Measurements from ENCODE around the gene ADM2.

The ADM2 gene

DNA sequence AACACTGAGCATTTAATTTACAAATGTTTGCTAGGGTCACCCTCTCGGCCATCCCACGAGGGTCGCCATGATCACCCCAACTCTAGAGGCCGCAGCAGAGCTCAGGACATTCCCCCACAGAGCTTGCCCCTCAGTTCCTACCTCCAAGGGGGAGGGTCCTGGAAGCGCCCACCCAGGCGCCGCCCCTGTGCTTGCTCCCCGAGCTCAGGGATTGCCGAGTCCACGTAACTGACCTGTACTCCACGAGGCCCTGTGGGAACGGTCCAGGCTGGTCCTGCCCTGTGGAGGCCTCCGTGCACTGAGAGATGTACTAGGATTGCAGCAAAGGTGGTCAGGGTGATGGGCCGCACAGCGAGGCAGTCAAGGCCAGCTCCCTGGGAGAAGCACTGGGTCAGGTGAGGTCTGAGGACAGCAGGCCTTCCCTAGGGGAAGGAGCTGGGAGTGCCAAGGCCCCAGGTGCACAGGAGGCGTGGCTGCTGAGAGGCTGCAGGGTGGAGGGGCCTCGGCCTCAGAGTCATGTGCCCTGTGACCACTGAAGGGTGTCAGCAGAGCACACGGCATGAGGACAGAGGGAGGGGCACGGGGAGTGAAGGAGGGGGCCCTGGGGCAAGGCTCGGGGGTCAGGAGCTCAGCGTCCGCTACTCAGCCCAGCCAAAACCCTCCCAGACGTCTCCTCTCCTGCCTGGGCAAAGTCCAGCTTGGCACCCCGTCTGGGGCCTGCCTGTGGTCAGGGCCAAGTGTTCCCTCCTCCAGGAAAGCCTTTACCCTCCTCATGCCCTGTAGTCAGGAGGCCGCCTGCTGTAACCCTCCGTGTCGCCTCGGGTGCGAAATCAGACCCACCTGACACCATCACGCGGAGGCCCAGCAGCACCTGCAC lies 2.9 kb downstream of the ADM2 start:
- in situ Hi-C loops (cut with MboI; ENCODE audit: low sequenced_read_pairs): no loop called here

DNA sequence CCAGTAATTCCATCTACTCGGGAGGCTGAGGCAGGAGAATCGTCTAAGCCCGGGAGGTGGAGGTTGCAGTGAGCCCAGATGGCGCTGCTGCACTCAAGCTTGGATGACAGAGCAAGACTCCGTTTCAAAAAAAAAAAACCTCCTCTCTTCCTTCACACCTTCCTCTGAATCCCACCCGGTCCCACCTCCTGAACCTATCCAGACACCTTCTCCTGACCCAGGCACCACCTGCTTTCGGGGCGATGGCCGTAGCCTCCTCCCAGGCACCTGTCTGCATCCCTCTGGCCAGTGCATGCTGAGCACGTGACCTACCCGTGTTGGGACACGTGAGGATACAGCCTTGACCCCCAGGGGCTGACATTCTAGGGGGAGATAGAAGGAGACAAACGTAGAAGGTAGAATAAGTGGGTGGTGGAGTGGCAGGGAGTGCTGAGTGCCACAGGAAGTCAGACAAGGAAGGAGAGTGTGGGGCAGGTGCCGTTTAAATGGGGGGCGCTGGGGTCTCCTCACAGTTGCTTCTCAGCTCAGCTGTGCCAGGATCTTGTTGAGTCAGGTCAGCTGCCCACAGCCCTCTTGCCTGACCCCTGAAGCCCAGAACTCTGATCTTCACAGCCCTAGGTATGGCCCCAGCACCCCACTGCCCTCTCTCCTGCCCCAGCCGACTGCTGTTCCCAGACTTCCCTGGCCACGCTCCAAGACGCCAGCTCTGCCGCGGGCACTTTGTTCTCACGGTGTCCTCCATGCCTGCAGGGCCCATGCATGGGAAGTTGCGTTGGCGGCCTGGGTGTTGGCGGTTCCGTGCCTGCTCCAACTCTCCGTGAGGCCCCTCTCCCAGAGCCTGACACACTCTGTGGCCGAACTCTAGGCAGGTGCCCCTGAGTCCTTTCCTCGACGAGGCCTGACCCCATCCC lies 4.1 kb downstream of the ADM2 start:
- in situ Hi-C loops (cut with MboI; ENCODE audit: low sequenced_read_pairs): no loop called here

DNA sequence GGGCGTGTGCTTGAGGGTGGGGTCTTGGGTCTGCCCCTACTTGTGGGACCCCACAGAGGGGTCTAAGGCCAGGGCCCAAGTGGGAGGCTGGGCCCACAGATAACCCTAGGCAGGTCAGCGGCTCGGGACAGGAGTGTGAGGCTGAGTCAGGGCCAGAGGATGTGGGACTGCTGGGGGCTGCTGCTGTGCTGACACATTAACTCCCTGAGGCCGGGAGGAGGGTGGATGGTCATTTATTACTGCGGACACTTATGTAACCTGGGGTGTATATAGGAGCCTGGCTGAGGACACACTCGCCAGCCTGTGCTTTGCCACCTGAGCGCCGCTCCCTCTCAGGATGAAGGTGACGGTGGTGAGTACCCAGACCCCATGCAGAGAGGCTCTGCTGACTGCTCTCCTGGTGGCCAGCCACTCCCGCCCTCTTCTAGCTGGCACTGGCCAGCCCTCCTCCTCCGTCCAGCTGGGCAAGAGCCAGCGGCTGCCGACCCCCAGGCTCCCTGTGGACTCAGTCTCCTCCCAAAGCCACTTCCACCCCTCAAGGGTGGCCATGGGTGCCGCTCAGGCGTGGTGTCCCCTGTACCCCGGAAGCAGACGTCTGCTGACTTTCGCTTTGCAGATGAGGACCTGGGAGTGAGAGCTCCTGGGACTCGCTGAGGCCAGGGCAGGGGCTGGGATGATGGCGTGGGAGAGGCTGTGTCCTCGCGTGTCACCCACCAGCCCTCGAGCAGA lies 5.4 kb downstream of the ADM2 start, which contains the start of gene MIOX:
Gene MIOX (plus strand): TSS at position 299 of the 729 bp plus-strand sequence. CDS start 39 bp downstream, at position 338.
- in situ Hi-C loops (cut with MboI; ENCODE audit: low sequenced_read_pairs): no loop called here

DNA sequence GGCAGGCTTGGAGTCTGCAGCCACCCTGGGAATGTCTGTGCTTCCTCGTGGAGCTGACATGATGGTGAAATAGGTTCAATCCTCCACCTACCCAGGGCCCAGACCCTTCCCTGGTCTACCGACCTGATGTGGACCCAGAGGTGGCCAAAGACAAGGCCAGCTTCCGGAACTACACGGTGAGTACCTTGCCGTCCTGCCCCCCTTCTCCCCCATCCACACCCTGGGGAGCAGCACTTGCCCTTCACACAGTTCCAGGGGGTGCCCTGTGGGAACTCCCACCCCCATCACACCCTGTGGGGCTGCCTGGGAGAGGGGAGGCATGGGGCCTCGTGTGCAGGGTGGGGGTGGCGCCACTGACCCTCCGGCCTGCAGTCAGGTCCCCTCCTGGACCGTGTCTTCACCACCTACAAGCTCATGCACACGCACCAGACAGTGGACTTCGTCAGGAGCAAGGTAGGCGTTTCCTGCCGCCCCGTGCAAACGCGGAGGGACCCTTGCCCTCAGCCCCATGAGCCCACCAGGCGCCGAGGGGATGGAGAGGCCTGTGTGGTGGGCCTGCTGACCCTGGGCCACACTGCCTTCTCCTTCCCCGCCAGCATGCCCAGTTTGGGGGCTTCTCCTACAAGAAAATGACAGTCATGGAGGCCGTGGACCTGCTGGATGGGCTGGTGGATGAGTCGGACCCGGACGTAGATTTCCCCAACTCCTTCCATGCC lies 6.1 kb downstream of the ADM2 start:
- in situ Hi-C loops (cut with MboI; ENCODE audit: low sequenced_read_pairs): no loop called here

DNA sequence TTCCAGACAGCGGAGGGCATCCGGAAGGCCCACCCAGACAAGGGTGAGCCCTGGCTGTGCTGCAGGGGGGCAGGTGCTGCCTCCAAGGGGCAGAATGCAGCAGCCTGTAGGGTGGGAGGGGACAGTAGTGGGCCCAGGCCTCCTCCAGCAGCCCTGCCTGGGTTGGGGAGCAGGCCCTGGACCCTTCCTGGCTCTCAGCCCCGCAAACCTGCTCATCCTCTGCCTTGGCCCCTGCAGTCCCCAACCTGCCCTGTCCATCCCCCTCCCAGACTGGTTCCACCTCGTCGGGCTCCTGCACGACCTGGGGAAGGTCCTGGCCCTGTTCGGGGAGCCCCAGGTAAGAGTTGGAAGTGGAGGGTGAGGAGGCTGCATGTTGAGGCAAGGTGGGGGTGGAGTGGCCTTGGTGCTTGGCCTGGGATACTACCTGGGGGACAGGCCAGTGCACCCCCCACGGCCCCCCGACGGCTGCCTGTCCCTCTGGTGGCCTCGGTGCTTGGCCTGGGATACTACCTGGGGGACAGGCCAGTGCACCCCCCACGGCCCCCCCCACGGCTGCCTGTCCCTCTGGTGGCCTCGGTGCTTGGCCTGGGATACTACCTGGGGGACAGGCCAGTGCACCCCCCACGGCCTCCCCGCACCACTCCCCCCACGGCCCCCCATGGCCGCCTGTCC lies 6.8 kb downstream of the ADM2 start:
- in situ Hi-C loops (cut with MboI; ENCODE audit: low sequenced_read_pairs): no loop called here

DNA sequence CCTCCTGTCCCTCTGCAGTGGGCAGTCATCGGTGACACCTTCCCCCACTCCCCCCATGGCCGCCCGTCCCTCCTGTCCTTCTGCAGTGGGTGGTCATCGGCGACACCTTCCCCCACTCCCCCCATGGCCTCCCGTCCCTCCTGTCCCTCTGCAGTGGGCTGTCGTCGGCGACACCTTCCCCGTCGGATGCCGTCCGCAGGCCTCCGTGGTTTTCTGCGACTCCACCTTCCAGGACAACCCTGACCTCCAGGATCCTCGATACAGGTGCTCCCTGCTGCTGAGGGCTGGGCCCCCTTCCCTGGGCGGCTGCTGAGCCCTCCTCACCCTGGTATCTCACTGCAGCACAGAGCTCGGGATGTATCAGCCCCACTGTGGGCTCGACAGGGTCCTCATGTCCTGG lies 7.5 kb downstream of the ADM2 start:
- in situ Hi-C loops (cut with MboI; ENCODE audit: low sequenced_read_pairs): no loop called here

DNA sequence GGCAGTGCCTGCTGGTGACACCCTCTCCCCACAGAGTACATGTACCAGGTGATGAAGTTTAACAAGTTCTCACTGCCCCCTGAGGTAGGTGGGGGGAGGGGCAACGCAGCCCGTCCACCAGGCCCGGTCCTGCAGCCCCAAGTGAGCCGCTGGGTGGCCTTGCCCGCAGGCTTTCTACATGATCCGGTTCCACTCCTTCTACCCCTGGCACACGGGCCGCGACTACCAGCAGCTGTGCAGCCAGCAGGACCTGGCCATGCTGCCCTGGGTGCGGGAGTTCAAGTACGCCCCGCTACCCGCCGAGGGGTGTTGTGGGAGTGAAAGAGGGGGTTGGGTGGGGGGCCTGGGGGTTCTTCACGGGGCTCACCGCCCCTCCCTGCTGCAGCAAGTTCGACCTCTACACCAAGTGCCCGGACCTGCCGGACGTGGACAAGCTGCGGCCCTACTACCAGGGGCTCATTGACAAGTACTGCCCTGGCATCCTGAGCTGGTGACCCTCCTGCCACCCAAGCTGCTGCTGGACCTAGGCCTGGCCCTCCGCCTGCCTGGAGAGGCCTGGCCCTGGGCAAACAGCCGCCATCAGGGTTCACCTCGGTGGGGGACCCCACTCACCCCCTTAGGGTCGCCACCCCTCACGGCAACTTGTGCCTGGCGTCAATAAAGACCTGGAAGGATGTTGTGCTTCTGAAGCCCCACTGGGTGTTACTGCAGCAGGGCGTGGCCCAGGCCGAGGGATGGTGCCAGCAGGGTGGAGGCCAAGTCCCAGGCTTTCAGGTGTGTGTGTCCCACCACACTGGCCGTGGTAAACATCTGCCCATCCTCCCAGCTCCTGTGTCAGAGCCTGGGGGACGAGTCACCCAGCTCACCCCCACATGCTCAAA lies 8.3 kb downstream of the ADM2 start:
- in situ Hi-C loops (cut with MboI; ENCODE audit: low sequenced_read_pairs): loop anchor here (10.0 kb wide), 1 partner anchor 235 kb away; the partner anchor contains the start of gene HDAC10

DNA sequence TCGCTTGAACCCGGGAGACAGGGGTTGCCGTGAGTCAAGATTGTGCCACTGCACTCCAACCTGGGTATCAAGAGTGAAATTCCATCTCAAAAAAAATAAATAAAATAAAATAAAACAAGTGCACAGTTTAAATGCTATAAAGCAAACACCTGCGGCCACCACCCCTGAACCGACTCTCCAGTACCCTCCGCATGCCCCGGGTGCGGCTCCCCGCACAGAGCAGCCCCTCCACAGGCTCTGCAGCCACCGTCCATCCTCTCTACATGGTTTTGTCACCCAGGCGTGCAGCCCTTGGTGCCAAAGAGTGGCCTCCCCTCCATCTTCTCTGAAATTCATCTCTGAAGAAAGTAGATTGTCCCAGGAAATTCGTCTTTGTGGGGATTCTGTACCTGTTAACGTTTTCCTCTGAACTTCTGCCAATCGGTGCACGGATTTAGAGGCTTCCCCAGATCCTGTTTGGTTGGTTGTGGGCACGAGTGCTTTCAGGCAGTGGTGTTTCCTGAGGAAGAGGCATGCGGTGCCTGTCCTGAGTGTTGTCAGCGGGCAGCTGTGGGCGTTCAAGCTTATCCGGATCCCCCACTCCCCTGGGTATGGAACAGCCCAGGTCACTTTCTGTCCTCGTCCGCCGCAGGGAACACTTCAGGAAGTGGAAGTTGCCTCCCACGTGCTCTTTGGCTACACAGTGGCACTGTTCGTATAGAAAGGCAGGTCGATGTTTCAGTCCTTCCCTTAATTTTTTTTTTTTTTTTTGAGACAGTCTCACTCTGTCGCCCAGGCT lies 9.4 kb downstream of the ADM2 start:
- in situ Hi-C loops (cut with MboI; ENCODE audit: low sequenced_read_pairs): loop anchor here (10.0 kb wide), 1 partner anchor 236 kb away; the partner anchor contains the start of gene HDAC10

DNA sequence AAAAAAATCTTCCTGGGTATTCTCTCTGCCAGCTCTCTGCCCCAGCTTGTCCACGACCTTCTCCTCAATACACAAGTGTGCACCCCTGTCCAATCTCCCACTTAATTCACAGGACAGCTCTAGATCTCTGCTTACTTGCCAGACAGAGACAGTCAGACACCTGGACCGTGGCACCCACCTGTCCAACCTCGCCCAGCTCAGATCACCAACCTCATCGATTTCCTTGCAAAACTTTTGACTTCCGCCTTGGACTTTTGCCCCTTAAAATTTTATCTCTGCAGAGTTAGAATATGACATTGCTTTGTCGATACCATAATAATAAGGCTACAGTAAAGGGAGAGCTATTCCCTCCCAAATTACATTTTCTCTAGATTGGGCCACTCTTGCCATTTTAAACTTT lies 15.8 kb downstream of the ADM2 start:
- in situ Hi-C loops (cut with MboI; ENCODE audit: low sequenced_read_pairs): loop anchor here (10.0 kb wide), 1 partner anchor 242 kb away; the partner anchor contains the start of gene HDAC10

DNA sequence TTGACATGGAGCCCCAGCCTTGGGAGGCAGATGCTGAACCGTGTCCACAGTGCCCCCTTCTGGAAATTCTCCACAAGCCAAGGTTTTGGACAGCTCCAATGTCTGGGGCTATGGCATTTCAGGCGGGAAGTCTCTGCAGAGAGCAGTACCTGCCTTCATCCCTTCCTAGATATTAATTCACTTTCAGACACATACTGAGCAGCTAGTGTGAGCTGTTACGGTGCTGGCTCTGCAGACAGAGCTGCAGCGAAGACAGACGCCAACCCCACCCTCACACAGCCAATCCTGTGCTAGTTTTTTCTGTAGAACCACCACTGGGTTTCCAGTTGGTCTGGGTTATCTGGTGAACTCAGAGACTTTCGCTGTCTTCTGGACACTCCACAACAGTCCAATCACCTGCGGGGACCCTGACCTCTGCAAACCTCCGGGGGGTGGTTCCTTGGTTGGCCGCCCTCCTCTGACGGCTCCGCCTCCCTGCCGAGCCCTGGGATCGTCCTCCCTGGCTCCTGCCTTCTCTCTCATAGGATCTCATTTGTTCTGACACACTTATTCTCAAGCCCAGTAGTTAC lies 17.1 kb downstream of the ADM2 start:
- in situ Hi-C loops (cut with MboI; ENCODE audit: low sequenced_read_pairs): loop anchor here (10.0 kb wide), 1 partner anchor 244 kb away; the partner anchor contains the start of gene HDAC10

DNA sequence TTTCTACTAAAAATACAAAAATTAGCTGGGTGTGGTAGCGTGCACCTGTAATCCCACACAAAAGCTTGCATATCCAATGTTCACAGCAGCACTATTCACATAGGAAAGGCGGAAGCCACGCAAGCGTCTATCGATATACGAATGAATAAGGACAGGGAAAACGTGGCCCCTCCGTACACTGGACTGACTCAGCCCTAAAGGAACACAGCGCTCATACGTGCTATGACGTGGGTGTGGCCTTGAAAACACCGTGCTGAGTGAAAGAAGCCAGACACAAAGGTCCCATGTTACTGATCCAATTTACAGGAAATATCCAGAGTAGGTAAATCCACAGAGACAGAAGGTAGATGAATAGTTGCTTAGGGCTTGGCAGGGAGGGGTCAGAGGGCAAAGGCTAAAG lies 19.1 kb downstream of the ADM2 start:
- in situ Hi-C loops (cut with MboI; ENCODE audit: low sequenced_read_pairs): no loop called here

DNA sequence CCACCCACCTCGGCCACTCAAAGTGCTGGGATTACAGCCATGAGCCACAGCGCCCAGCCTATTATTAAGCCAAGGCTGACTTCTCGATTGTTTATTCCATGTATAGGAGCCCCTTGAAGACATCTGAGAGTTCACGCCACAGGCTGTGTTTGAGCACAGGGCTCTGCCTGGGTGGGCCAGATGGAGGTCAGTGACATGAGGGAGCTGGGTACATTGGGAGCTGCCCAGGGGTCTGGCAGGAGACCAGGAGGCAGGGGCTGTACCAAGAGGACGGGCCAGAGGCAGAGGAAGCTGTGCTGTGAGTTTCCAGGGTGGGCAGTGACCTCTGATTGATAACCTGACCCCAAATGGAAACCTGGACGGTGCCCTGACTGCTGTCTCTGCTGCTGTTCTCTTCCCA lies 20.8 kb downstream of the ADM2 start:
- in situ Hi-C loops (cut with MboI; ENCODE audit: low sequenced_read_pairs): no loop called here

DNA sequence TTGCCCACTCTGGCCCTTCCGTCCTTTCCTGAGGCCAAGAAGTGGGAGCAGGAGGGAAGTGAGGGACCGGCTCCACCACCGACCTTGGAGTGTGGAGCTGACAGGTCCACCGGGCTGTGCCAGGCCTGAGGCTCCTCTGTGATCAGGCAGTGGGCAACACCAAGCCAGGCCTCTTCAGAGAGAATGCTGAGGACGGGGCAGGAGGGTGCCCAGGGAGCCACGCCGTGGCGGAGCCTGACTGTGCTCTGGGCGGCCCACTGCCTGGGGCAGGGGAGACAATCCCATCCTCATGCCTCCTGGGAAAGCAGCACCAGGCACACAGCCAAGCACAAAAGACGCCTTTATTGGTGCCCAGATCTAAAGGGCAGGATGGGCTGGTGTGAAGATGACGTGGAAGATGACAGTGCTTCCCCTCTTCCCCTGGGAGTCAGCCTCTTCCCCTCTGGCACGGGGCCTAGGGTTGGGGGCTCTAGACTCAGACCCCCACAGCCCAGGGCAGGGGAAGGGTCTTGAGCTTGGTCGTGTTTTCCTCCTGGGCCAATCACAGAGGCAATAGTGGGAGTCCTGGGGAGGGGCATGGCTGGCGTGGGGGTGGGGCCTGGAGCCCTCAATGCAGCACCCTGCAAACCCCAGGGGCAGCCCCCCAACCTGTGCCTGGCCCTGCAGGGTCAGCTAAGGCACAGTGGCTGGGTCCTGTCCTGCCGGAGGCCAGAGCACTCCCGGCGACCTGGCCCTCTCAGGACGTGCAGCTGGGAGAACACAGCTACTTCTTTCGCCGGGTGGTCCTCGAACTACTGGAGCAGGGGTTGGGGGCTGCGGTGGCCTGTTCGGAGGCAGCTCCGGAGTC lies 21.5 kb downstream of the ADM2 start:
- in situ Hi-C loops (cut with MboI; ENCODE audit: low sequenced_read_pairs): no loop called here

DNA sequence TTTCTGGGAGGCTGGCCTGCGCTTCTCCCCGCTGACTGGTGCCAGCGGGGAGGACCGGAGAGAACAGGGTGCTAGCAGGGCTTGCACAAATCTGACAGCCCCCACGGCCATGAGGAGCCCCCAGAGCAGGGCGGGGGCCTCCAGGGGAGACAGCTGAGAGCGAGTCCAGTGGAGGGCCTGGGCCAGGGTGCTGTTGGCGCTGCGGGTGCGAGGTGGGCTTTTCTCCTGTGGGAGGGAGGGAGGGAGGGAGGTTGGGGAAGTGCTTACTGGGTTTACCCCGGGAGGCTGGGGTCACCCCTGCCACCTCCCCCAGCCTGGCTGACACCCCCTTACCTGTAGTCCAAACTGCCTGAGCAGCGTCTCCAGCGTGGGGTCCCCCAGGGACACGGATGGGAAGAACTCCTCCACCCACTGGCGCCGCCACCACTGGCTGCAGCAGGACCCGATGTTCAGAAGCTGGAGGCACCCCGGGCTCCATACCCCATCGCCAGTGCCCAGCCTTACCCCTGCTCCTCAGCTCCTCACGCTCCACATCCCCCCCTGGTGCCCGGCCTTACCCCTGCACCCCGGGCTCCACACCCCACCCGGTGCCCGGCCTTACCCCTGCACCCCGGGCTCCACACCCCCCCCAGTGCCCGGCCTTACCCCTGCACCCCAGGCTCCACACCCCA lies 22.3 kb downstream of the ADM2 start:
- in situ Hi-C loops (cut with MboI; ENCODE audit: low sequenced_read_pairs): no loop called here

DNA sequence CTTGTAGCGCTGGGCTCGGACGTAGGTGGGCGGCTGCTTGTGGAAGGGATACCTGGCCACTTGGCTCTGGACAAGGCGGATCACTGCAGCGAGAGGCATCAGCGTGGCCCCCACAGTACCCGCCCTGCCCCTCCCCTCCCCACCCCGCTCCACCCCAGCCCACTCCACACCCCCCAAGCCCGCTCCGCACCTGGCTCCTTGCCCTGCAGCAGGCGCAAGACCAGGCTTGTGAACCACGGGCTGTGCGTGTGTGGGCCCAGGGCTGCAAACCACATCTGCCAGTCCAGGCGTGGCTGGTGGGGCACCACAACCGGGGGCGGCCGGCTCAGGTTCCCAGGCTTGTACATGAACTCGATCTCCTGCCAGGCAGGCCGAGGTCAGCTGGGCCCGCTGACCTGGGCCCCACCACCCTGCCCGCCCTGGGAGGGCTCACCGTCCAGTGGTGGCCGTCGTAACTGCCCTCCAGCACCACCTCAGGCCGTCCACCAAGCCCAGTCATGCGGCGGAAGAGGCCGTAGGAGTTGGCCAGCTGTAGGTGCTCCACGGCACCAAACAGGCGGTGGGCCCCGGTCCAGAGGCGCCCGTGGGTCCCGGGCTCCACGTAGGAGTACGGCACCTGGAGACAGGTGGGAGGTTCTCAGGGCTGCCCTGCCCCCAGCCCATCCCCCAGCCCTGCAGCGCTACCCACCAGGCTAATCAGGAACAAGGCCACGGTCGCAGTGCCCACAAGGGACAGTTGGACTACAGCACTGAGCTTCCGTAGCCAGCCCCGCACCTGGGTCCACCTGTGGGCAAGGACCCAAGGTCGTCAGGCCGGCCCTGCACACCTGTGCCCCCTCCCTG lies 23.2 kb downstream of the ADM2 start:
- in situ Hi-C loops (cut with MboI; ENCODE audit: low sequenced_read_pairs): no loop called here

Measured in HL-60/S4 treated with retinoic acid at 250 ng/mL for 4 days and 3 days (cell line).